Naive thymus-derived CD8-positive, alpha-beta T cell (primary cell): ENCODE measurements around the gene TSHR. TPM values are rescaled to one million over a fixed set of nuclear protein-coding genes. Genes with fewer than 3 reads are reported as not detected.

Experiments
- ATAC-seq, 2 donors: fragments of 150-1000 bp; cut with Tn5 transposase in 1 of 2; sonication (Bioruptor Pico), chemical (Tn5 transposase) in 1 of 2; 1 replicate in 1 of 2; 2 replicates in 1 of 2; pipeline ENCODE4 v1.10.0; 2021; ENCODE audit warnings: mild to moderate bottlenecking in 2 of 2, moderate library complexity in 2 of 2
- POLR2A ChIA-PET: fragments of 350-600 bp; sonication (Branson Sonifier 250); formaldehyde crosslinking; loops from one replicate; lab custom pipeline; 2021; ENCODE audit warnings: antibody characterized with exemption; lab: Charles Lee
- DNase-seq, 10 donors: peaks; one replicate each; pipeline versions ENCODE4 v3.0.0 to v3.0.0-alpha.2; 2020 to 2022
- H3K27ac Mint-ChIP-seq, 10 donors: one replicate each; pipeline ENCODE4 v1.8.0; 2020 to 2022; ENCODE audit warnings: mild to moderate bottlenecking in 10 of 10, mixed read lengths in 10 of 10, moderate library complexity in 4 of 10, inconsistent platforms in 1 of 10
- H3K27me3 Mint-ChIP-seq, 5 donors: one replicate each; pipeline ENCODE4 v1.8.0; 2021 to 2022; ENCODE audit warnings: mixed read lengths in 5 of 5
- H3K36me3 Mint-ChIP-seq, 3 donors: one replicate each; pipeline ENCODE4 v1.8.0; 2020 to 2022; ENCODE audit warnings: mixed read lengths in 3 of 3, mild to moderate bottlenecking in 2 of 3, inconsistent platforms in 1 of 3
- H3K4me1 Mint-ChIP-seq, 4 donors: one replicate each; pipeline ENCODE4 v1.8.0; 2021 to 2022; ENCODE audit warnings: mixed read lengths in 4 of 4
- H3K4me3 Mint-ChIP-seq, 10 donors: one replicate each; pipeline ENCODE4 v1.8.0; 2020 to 2022; ENCODE audit warnings: mild to moderate bottlenecking in 10 of 10, mixed read lengths in 10 of 10, moderate library complexity in 6 of 10, inconsistent platforms in 1 of 10
- H3K9me3 Mint-ChIP-seq, 9 donors: one replicate each; pipeline ENCODE4 v1.8.0; 2020 to 2022; ENCODE audit warnings: mixed read lengths in 9 of 9, mild to moderate bottlenecking in 3 of 9, inconsistent platforms in 1 of 9, moderate library complexity in 1 of 9
- polyA plus RNA-seq, 3 donors: library from polyadenylated mRNA; unstranded; fragments of 300-500 nt; fragmentation: Illumina TruSeq; gene quantifications; one replicate each; pipeline ENCODE4 v1.2.3, GENCODE V29; 2021
- total RNA-seq, 8 experiments: library from RNA in 2 of 8; stranded (reverse) in 2 of 8; gene quantifications; one replicate each; pipeline ENCODE4 v1.2.3 and lab custom pipeline; 2021 to 2026

TSHR gene
- total and polyA plus RNA-seq, 5 experiments from 2014 or later: 0.40 TPM; not detected in 4

DNA sequence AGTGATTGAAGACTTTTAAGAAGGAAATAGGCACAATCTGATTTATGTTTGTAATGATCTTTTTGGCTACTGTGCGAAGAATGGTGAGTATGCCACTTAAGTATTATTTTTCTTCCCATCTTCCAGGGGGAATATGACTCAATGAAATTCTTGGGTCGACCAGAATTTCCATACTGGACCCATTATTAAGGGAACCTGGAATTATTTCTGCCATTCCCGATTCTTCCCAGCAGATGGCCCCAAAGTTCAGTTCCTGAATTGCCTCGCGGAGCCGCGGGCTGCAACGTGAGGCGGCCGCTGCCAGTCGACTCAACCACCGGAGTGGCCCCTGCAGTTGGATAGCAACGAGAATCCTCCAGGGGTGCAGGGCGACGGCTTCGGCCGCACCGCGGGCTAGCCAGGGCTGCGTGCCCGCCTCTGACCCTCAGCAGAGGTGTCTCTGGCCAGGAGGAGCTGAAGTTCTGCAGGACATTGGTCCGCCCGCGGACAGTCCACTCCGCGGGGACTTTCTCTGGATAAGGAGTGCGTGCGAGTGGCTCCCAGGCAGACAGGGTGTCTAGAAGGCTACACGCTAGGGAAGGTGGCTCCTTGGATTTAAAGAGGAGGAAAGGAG is 628 bp upstream of the TSHR start:
- ATAC-seq: peak; percentile 74 to 84
- peak overlapping the region; percentile 84 to 98 (median 92) for H3K4me3 Mint-ChIP-seq

DNA sequence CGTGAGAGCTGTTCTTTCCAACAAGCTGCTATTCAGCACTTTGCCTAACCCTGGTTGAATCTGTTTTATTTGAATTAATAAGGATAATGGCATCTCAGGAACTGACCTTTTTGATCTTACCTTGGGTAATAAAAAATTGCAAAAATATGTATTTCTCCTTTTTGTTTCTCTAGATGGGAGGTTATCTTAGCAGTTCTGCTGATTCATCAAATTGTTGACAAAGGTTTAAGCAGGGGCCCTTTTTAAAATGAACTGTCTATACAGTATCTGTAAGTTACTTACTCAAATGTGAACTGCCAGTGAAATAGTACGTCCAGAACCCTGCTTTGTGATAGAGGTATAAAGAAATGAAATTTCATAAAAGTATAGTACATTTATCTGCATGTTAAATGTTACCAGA is 681 bp downstream of the TSHR start:
- peaks cover 0 to 5% (median 0%) of the 10 kb centered on the region in 5 donors for H3K27me3 Mint-ChIP-seq
- no peaks in the 10 kb centered on the region for H3K9me3 Mint-ChIP-seq
- peaks cover 15 to 48% (median 39%) of the 10 kb centered on the region in 4 donors for H3K4me1 Mint-ChIP-seq
- peak overlapping the region in 9 of 10 donors; percentile 24 to 98 (median 89) for H3K4me3 Mint-ChIP-seq
- POLR2A ChIA-PET: interaction anchor here (1.6 kb wide), 1 partner anchor 265 kb away, joined by 3 read pairs; the partner anchor contains the start of gene GTF2A1
- DNase-seq: no peak
- ATAC-seq: no peak
- H3K36me3 Mint-ChIP-seq: no peaks in the 10 kb centered on the region
- peak overlapping the region in 1 of 10 donors; percentile 2 for H3K27ac Mint-ChIP-seq

More for the DNA sequence above, 628 bp upstream of the TSHR start:
- Mint-ChIP-seq H3K27ac (peak overlapping the region in 6 of 10 donors; percentile 35 to 90 (median 66)), H3K36me3 (no peaks in the 10 kb centered on the region), H3K4me1 (peaks cover 12 to 42% (median 33%) of the 10 kb centered on the region in 4 donors), H3K27me3 (peaks cover 0 to 5% (median 2%) of the 10 kb centered on the region in 5 donors), H3K9me3 (no peaks in the 10 kb centered on the region)
- POLR2A ChIA-PET: interaction anchor here (0.6 to 0.9 kb wide), 2 partner anchors 33 to 514 kb away, joined by 4 to 5 read pairs; no protein-coding TSS in a partner anchor
- DNase-seq: peak; percentile 51 to 78 (median 67)

DNA sequence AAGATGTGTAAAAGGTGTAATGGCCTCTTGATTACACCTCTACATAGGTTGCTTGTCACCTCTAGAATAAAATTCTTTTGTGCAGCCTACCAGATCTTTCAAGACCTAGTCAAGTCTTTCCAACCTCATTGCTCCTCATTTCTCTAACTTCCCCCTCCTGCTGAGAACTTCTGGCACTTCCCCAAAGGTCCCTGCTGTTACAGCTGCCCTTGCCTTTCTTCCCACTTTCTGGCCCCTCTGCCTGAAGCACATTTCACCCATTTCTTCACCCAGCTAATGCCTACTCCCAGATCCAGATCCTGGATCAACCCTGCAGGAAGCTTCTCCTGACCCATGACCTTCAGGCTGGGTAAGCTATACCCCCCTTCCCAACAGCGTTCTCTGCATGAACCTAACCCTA is 1.5 kb downstream of the TSHR start:
- H3K36me3 Mint-ChIP-seq: no peaks in the 10 kb centered on the region
- no peak for ATAC-seq
- H3K9me3 Mint-ChIP-seq: no peaks in the 10 kb centered on the region

DNA sequence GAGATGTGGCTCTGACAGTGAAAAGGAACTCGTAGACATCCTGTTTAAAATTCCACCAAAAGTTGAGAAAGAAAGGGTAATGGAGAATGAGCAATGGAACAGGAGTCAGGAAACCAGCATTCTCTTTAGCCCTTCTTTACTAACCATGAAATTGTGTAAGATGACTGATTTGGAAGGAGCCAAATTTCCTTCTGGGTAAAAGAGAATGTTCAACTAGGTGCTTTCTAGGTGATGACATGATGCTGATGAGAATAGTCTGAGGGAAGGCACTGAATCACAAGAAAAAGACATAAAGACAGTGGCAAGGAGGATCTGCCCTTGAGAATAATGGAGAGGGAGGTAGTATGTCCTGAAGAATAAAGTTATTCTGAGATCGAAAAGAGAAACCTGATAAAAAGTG is 2.2 kb downstream of the TSHR start:
- no peaks in the 10 kb centered on the region for H3K36me3 Mint-ChIP-seq
- H3K4me1 Mint-ChIP-seq: peaks cover 15 to 48% (median 39%) of the 10 kb centered on the region in 4 donors
- POLR2A ChIA-PET: no interaction called here
- H3K4me3 Mint-ChIP-seq: peak overlapping the region in 1 of 10 donors; percentile 37
- ATAC-seq (no peak), DNase-seq (no peak)
- peaks cover 0 to 5% (median 0%) of the 10 kb centered on the region in 5 donors for H3K27me3 Mint-ChIP-seq
- no peaks in the 10 kb centered on the region for H3K9me3 Mint-ChIP-seq
- peak overlapping the region in 3 of 10 donors; percentile 50 to 66 (median 63) for H3K27ac Mint-ChIP-seq

More for the DNA sequence above, 1.5 kb downstream of the TSHR start:
- peak overlapping the region in 4 of 10 donors; percentile 12 to 34 (median 24) for H3K4me3 Mint-ChIP-seq
- no peak for DNase-seq
- H3K27ac Mint-ChIP-seq: peak overlapping the region in 1 of 10 donors; percentile 6
- POLR2A ChIA-PET: interaction anchor here (1.6 kb wide), 1 partner anchor 264 kb away, joined by 3 read pairs; the partner anchor contains the start of gene GTF2A1
- peaks cover 15 to 48% (median 39%) of the 10 kb centered on the region in 4 donors for H3K4me1 Mint-ChIP-seq
- H3K27me3 Mint-ChIP-seq: peaks cover 0 to 5% (median 0%) of the 10 kb centered on the region in 5 donors

DNA sequence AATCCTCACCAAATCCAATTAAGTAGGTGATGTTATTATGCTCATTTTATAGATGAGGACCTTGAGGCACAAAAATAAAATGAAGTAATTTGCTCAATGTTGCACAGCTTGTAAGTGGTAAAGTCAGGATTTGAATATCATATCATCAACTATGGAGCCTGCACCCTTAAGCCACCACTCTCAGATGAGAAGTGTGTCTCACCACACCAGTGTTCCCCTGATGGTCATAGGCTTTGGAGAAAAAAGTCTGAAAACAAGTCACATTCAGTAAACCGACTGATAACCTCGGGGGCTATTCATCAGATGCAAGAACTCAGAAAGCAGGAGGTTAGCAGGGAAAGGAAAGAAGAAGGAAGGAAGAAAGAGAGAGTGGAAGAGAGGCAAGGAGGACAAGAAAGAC is 2.8 kb downstream of the TSHR start:
- Mint-ChIP-seq H3K4me1 (peaks cover 15 to 48% (median 39%) of the 10 kb centered on the region in 4 donors), H3K9me3 (no peaks in the 10 kb centered on the region), H3K36me3 (no peaks in the 10 kb centered on the region), H3K27me3 (peaks cover 0 to 5% (median 0%) of the 10 kb centered on the region in 5 donors), H3K27ac (peak overlapping the region in 5 of 10 donors; percentile 51 to 82 (median 80)), H3K4me3 (peak overlapping the region in 8 of 10 donors; percentile 8 to 79 (median 56))
- ATAC-seq (no peak), DNase-seq (no peak)
- POLR2A ChIA-PET: interaction anchor here (1.2 kb wide), 1 partner anchor 263 kb away, joined by 4 read pairs; no protein-coding TSS in a partner anchor

DNA sequence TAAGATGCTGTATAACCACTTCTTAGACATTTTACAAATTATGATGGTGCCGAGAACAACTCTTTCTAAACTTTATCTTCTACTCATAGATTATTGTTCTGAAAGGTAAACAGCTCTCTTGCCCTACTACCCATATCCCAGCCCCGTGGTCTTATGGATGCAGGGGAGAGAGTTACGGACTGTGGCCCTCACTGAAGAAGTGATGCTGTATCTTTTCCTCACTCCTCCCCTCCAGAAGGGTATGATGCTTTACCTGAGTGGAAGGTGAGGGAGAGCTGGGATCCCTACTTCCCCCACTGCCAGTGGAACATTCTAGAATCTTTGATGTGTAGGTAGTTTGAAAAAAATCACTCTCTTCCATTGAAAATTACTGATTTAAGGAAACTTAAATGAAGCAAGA is 3.5 kb downstream of the TSHR start:
- POLR2A ChIA-PET: interaction anchor here (1.0 to 1.2 kb wide), 2 partner anchors 38 to 262 kb away, joined by 3 to 4 read pairs; no protein-coding TSS in a partner anchor
- H3K9me3 Mint-ChIP-seq: no peaks in the 10 kb centered on the region
- H3K27me3 Mint-ChIP-seq: peaks cover 0 to 5% (median 0%) of the 10 kb centered on the region in 5 donors
- DNase-seq (no peak), ATAC-seq (no peak)
- H3K4me1 Mint-ChIP-seq: peaks cover 16 to 48% (median 39%) of the 10 kb centered on the region in 4 donors
- H3K36me3 Mint-ChIP-seq: no peaks in the 10 kb centered on the region
- peak overlapping the region in 9 of 10 donors; percentile 65 to 81 (median 78) for H3K4me3 Mint-ChIP-seq
- peak overlapping the region in 8 of 10 donors; percentile 23 to 93 (median 76) for H3K27ac Mint-ChIP-seq

DNA sequence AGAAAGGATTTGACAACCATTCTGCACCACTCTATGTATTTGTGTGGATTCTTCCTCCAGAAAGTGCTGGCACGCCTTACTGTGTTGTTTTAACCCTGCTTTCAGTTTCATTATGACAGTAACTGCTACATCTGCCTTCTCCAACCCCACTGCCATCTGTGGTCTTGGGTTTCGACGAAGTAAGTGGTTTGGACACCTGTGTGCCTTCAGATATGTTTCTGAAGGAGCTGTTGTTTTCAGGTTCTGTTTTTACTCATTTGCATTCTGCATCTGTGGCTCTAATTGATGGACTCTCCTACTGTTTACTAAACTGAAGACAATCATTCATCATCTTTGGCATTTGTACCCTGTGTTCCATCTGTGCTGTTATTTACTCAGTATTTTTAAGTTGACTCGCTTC is 4.1 kb downstream of the TSHR start:
- Mint-ChIP-seq H3K9me3 (no peaks in the 10 kb centered on the region), H3K27me3 (peaks cover 0 to 5% (median 0%) of the 10 kb centered on the region in 5 donors), H3K4me3 (peak overlapping the region; percentile 48 to 81 (median 76)), H3K27ac (peak overlapping the region; percentile 23 to 93 (median 70)), H3K4me1 (peaks cover 16 to 47% (median 38%) of the 10 kb centered on the region in 4 donors), H3K36me3 (no peaks in the 10 kb centered on the region)
- POLR2A ChIA-PET: interaction anchor here (0.5 to 1.2 kb wide), 3 partner anchors 38 to 262 kb away, joined by 3 to 4 read pairs (median 3); no protein-coding TSS in a partner anchor
- ATAC-seq (peak; percentile 70 to 77), DNase-seq (peak in 7 of 10 donors; percentile 7 to 67 (median 47))

DNA sequence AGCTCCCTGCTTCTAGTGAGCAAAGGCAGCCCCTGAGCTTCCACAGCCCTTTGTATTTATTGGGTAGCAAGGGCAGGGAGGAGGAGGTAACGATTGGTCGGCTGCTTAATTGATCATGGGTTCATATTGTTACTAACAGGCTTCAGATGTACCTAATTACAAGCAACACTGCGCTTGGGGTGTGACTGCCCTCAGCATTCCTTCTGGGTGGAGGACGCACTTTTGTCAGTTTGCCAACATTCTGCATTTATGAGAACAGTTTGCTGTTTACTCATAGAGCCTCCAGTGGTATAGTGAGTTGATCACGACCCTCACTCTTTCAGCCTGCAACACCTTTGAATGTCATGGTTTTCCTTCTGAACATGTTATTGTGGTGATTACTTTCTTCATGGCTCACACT is 9.6 kb downstream of the TSHR start:
- POLR2A ChIA-PET: no interaction called here
- Mint-ChIP-seq H3K27me3 (no peaks in the 10 kb centered on the region), H3K9me3 (no peaks in the 10 kb centered on the region), H3K4me1 (peaks cover 3 to 4% (median 4%) of the 10 kb centered on the region in 4 donors), H3K27ac (no peak overlapping the region), H3K4me3 (no peak overlapping the region), H3K36me3 (no peaks in the 10 kb centered on the region)
- ATAC-seq (no peak), DNase-seq (no peak)

DNA sequence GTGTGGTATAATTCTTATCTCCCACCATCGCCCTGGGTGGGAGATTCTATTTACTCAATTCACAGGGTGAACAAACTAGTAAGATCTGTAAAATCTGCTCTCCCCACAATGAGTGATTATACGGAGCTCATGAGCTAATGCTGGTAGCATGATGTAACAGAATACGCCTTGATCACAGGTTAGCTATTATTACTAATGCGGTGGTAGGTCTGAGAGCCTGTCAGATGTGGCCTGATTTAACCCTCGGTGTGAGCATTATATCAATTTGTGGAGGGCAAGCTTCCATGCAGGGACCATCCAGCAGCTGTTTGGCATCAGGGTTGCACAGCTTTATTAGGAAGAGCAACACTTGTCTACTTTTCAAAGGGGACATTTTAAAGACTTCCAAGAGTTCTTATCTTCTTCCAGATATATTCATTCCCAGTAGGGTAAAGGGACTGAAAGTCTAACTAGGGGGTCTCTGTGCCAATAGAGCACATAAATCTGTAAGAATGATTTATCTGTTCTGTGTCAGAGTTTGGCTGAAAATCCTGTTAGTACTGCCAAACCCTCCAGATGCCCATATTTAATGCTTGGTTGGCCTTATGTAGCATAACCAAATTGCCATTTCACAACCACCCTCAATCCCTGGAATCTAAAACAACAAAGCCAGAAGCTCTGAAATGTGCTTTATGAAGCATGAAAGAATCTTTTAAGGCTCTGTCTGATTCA is 18.7 kb downstream of the TSHR start:
- no peaks in the 10 kb centered on the region for H3K36me3 Mint-ChIP-seq
- H3K4me3 Mint-ChIP-seq: no peak overlapping the region
- POLR2A ChIA-PET: no interaction called here
- ATAC-seq (no peak), DNase-seq (no peak)
- peaks cover 2 to 13% (median 11%) of the 10 kb centered on the region in 4 donors for H3K4me1 Mint-ChIP-seq
- peaks cover 0 to 20% (median 2%) of the 10 kb centered on the region in 5 donors for H3K27me3 Mint-ChIP-seq
- no peak overlapping the region for H3K27ac Mint-ChIP-seq
- H3K9me3 Mint-ChIP-seq: no peaks in the 10 kb centered on the region

DNA sequence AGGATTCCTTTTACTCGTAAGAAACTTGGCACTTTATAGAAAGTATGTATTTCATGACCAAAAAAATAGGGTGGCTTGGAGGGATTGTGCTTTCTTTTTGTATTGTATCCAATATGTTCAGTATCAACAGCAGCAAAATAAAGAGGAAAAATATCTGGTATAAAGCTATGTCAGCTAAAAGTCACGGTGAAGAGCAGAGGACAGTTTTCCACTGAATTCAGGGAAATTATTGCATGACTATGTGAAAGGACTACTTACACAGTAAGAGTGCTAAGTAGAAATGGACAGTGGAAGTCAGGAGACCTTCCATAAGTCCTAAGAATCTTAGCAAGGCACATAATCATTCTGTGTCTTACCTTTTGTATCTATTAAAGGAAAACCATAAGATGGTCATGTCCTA is 19.3 kb downstream of the TSHR start:
- Mint-ChIP-seq H3K4me3 (no peak overlapping the region), H3K27ac (no peak overlapping the region), H3K27me3 (peaks cover 0 to 21% (median 2%) of the 10 kb centered on the region in 5 donors), H3K36me3 (no peaks in the 10 kb centered on the region), H3K4me1 (peaks cover 2 to 13% (median 11%) of the 10 kb centered on the region in 4 donors), H3K9me3 (no peaks in the 10 kb centered on the region)
- no peak for ATAC-seq
- POLR2A ChIA-PET: no interaction called here
- no peak for DNase-seq

DNA sequence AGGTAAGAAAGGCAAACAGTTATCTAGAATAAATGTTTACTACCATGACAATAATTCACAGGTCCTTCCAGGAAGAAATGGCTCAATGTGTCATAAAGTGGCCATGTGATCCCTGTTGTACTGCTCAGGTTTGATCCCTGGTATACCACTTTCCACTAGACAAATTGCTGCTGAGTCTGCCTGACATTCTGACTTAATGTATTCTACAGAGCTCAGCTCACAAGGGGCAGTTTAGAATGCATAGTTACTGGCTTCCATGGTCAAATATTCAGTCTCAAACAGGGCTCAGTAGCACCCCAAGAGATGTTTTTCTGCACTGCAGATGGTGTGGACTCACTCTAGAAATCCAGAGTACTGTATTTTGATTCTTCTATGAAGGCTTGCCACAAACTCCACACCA is 21.8 kb downstream of the TSHR start:
- no peak for DNase-seq
- no peaks in the 10 kb centered on the region for H3K36me3 Mint-ChIP-seq
- POLR2A ChIA-PET: no interaction called here
- no peaks in the 10 kb centered on the region for H3K9me3 Mint-ChIP-seq
- H3K27me3 Mint-ChIP-seq: peaks cover 0 to 26% (median 2%) of the 10 kb centered on the region in 5 donors
- H3K27ac Mint-ChIP-seq: peak overlapping the region in 1 of 10 donors; percentile 6
- no peak for ATAC-seq
- peaks cover 2 to 13% (median 11%) of the 10 kb centered on the region in 4 donors for H3K4me1 Mint-ChIP-seq
- no peak overlapping the region for H3K4me3 Mint-ChIP-seq

DNA sequence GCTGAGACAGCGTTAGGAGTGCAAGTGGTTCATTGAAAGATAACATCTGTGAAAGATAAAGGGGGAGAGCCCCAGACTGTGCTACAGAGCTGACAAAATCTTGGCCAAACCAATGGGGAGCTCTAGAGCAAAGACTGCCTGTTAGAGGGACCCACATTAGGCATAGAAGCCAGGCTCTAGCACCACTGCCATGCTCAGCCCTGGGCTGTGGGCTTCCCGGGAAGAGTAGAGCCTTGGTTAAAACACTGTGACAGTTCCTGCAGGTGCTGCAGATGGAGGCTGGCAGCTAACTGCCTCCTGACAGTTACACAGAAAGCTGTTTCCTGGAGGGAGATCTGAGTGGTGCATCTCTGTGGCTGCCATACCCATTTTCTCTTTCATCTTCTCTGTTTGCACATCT is 23.0 kb downstream of the TSHR start:
- DNase-seq (no peak), ATAC-seq (peak in 1 of 2 donors; percentile 44)
- no peaks in the 10 kb centered on the region for H3K9me3 Mint-ChIP-seq
- H3K27ac Mint-ChIP-seq: peak overlapping the region in 1 of 10 donors; percentile 8
- H3K27me3 Mint-ChIP-seq: peaks cover 0 to 20% (median under 1%) of the 10 kb centered on the region in 5 donors
- no peak overlapping the region for H3K4me3 Mint-ChIP-seq
- peaks cover 2 to 12% (median 11%) of the 10 kb centered on the region in 4 donors for H3K4me1 Mint-ChIP-seq
- H3K36me3 Mint-ChIP-seq: no peaks in the 10 kb centered on the region
- POLR2A ChIA-PET: no interaction called here
